Stimulated activated naive CD4-positive, alpha-beta T cell treated with Interleukin-2 at 50 U/mL for 16 hours (primary cell): ENCODE measurements around the gene LTBP1.
"Not testable (repeated sequence)": the region's sequence is repeated elsewhere in the genome, so short reads cannot be mapped to it uniquely, and the experiment has no call there.

ENCODE experiments used
- DNase-seq: peaks from one replicate; lab custom pipeline; 2025; lab: John Stamatoyannopoulos, UW

The LTBP1 gene

DNA sequence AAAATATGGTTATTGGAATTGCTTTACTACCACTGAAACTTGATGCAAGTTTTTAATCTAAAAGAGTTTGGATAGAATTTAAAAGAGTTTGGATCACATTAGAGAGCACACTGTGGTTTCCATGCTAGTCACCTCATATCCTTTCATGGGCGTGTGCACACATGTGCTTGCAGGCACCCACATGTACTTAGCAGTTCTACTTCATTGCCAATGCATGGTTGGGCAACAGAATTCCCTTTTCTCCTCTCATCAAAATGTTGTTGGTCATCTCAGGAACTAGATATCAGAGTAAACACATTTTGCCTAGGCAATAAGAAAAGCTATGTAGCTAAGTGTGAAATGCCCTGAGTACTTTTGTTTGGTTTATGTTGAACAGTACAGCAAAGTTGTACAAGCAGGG is 275.6 kb downstream of the LTBP1 start:
- DNase-seq = no peak

DNA sequence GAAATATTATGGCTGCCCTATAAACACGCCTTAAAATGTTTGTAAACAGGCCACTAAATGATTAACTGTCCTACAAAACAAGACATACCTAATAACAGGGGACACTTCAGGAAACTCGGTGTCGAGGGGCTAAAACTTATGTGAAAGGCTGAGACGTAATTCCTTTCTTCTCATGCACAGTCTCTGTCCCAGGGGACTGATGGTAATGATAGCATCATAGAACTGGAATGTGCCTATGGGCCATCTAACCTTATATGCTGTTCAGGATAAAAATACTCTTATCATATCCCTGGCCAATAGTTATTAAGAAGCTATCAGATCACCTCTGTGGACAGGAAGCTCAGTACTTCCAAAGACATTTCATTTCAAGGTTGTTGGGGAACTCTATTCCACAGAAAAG is 277.1 kb downstream of the LTBP1 start:
- DNase-seq = no peak

DNA sequence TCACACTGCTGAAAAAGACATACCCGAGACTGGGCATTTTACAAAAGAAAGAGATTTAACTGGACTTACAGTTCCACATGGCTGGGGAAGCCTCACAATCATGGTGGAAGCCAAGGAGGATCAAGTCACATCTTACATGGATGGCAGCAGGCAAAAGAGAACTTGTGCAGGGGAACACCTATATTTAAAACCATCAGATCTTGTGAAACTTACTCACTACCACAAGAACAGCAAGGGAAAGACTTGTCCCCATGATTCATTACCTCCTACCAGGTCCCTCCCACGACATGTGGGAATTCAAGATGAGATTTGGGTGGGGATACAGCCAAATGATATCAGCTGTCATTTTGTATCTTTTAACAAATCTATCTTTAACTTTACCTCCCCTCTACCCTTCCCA is 278.6 kb downstream of the LTBP1 start:
- no peak for DNase-seq

DNA sequence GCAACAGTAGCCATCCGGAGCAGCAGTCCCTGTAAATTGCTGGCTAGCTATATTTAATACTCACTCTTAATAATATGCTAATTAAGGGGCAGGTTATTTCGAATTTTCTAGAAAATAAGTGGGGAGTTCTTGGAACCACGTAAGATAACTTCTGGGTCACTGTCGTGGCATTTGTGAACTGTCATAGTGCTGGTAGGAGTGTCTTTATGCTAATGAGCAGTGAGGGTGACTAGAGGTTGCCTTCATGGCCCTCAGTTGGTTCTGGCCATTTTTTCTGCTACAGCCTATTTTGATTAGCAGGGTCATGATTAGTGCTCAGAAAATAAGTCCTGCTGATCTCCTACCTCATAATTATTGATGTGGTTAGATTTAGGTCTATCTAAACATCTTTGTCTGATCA is 279.8 kb downstream of the LTBP1 start:
- no peak for DNase-seq

- no peak for DNase-seq
Observed at GRCh38 chr2:33229646-33230045, 282.9 kb downstream of the LTBP1 start.

DNA sequence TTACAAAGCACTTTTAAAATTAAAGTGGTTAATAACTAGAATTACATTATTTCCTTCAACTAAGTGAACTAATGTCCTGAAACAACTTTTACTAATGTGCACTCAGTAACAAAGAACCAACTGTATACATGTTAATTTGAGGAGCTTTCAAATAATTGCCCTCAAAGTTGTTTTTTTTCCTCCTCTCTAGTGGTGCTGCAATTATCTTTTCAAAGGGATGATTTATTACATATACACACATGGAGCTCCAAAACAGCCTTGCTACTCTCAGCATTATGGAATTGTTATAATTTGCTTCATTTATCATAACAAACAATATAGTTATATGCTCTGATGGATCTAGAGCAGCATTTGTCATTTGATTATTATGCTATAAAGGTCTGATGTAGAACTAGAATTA is 283.4 kb downstream of the LTBP1 start:
- DNase-seq = no peak

DNA sequence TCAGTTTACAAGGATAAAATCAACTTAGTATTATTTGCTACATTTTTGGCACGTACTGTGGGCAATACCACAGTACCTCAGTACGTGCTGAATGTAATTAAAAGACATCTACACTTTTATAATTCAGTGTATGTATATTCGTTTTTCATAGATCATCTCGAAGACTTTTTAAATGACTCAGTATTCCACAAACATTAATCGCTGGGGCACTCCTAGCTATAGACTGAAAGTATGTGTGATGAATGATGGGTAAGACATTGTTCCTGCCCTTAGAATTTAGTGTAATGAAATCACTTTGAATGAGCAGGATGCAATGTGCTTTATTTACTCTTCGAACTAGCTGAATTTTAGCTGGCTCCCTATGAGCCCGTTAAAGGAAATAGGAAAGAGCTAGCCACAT is 284.1 kb downstream of the LTBP1 start:
- DNase-seq = no peak

GRCh38 chr2:33235559-33235958 is 288.8 kb downstream of the LTBP1 start:
- DNase-seq = not testable (repeated sequence)

- no peak for DNase-seq
Observed at GRCh38 chr2:33236482-33237385, 290.0 kb downstream of the LTBP1 start.

DNA sequence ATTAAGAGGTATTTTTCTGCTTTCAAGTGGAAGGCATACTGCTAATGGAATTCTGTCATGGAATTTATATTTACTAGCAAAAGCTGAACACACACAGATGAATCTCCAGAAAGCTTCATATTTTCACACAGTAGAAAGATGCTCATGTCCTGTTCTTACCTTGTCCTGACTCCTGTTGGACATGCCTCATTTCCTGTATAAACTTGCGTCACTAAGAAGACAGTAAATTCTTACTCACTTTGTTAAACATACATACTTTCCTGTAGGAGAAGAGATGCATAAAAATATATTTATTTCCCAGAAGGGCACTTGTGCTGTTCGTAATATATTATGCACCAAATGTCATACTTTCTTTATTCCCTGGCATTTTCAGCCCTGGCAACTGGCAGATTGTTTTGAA is 291.4 kb downstream of the LTBP1 start:
- no peak for DNase-seq

- DNase-seq = no peak
Observed at GRCh38 chr2:33240178-33240577, 293.4 kb downstream of the LTBP1 start.

DNA sequence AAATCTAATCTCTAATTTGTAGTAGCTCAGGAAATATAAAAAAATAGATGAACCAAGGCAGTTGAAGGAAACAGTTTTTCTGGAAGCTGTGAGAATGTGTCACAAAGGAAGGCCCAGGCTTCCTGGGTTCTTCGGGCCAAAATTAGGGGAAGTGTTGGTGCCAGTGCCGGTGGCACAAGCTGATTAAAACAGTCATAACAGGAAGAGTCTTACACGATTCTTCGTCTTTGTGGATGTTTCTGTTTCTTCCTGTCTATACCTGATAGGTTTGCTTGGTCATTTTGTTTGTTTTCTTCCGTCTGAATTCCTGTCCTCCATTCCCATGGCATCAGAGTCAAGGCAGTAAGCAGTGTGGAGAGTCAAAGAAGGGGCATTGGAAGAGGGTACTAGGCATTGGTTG is 294.3 kb downstream of the LTBP1 start:
- DNase-seq = no peak

GRCh38 chr2:33241581-33241980 is 294.8 kb downstream of the LTBP1 start:
- DNase-seq = no peak

DNA sequence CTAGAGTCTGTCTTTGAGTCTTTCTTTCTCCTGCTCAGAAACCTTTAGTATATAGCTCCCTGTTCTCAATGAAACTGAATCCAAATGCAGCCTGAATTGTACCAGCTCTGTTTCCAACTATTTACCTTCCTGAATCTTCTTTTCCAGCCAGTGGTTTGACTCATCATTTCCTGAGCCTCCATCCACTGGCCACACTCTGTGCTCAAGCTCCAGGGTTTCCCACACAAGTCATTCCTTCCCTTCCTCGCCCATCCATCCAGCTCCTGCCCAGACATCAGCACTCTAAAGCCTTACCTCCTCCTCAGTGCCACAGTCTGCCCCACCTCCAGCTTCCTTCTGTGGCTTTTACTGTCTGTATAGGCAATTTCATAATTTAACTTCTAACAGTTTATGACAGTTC is 296.1 kb downstream of the LTBP1 start:
- DNase-seq = no peak

DNA sequence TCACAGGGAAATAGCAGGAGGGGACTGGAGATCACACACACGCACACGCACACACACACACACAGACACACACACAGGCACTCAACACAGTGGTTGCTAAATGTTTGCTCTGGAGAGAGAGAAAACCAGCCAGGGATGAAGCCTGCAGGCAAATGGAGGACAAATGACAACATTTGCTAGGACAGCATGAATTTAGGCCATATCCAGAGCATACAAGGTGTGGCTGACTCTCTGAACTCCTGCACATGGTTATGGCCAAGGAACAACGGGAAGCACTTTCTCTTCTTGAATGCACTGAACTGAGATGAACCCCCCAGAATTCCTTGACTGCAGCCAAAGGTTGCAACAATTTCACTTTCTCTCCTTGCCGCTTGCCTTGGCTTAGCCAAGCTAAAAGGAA is 299.7 kb downstream of the LTBP1 start:
- no peak for DNase-seq

DNA sequence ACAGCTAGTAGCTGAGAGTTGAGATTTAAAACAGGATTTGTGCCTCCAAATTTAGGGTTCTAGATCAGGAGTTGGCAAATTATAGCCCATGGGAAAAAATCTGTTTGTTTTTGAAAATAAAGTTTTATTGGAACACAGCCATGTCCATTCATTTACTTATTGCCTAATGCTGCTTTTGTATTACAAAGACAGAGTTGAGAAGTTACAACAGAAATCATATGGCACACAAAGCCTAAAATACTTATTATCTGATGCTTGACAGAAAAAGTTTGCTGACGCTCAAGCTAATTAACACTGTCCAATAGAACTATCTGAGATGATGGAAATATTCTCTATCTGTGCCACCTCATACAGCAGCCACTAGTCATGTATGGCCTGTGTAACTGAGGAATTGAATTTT is 300.6 kb downstream of the LTBP1 start:
- DNase-seq = no peak

- DNase-seq = no peak
Observed at GRCh38 chr2:33250417-33251029, 303.8 kb downstream of the LTBP1 start.

DNA sequence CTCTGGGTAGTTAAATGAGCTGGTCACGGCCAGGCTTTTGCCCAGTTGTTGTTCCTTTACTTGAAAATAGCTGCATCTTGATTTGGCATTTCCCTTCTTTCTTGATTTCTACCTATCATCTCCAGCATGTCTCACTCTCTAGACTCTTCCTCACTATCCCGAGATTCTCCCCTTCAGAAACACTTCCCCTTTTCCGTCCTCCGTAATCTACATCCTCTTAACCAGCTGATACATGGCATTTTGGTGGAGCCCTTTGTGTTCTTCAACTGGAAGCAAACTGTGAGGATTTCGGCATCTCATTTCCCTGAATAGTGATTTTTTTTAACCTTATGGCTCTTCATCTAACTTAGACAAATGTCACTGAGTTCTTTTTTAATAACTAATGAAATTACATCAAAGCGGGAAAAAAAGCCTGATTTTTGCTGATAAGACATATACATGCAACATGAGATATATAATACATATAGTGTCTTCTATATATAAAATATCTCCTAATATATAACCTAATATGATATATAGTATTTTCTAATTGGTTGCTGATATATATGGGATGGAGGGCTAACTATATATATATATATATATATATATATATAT is 309.5 kb downstream of the LTBP1 start:
- DNase-seq = no peak

DNA sequence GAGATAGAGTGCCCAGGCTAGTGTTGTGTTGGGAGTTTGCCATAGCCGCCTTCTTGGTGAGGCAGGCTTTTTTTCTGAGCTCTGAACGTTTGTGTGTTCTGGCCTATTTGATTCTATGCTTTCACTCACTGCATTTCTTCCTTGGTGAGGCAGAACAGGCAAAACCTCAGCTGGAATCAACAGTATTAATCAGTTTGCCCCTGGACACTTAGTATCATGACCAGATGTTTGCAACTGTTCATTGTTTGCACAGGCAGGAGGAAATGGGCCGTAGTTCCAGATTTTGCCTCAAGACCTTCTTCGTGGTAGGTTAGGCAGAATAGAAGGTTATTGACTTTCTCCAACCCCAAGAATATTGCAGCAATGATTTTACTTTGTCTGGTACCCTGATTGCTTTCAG is 311.6 kb downstream of the LTBP1 start:
- no peak for DNase-seq

- DNase-seq = no peak
Observed at GRCh38 chr2:33262097-33262496, 315.3 kb downstream of the LTBP1 start.

DNA sequence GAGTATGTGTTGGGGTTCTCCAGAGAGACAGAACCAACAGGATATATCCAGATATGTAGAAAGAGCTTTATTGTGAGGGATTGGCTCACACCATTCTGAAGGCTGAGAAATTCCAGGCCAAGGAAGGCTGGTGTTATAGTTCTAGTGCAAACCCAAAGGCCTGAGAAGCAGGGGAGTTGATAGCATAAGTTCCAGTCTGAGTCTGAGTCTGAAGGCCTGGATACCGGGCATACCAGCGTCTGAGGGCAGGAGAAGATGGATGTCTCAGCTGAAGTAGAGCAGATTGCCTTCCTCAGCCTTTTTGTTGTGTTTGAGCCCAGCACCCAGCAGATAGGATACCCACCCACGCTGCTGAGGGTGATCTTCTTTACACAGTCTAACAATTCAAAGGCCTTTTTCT is 318.0 kb downstream of the LTBP1 start:
- no peak for DNase-seq

GRCh38 chr2:33265584-33266338 is 319.0 kb downstream of the LTBP1 start:
- no peak for DNase-seq

GRCh38 chr2:33266467-33266866 is 319.7 kb downstream of the LTBP1 start:
- DNase-seq = no peak
